NCI-H1417 (cell line): Measurements from ENCODE around the gene RBL2.

Source experiments
- DNase-seq, 3 experiments: peaks; one replicate each; lab custom pipeline; 2025; lab: John Stamatoyannopoulos, UW

Gene RBL2

DNA sequence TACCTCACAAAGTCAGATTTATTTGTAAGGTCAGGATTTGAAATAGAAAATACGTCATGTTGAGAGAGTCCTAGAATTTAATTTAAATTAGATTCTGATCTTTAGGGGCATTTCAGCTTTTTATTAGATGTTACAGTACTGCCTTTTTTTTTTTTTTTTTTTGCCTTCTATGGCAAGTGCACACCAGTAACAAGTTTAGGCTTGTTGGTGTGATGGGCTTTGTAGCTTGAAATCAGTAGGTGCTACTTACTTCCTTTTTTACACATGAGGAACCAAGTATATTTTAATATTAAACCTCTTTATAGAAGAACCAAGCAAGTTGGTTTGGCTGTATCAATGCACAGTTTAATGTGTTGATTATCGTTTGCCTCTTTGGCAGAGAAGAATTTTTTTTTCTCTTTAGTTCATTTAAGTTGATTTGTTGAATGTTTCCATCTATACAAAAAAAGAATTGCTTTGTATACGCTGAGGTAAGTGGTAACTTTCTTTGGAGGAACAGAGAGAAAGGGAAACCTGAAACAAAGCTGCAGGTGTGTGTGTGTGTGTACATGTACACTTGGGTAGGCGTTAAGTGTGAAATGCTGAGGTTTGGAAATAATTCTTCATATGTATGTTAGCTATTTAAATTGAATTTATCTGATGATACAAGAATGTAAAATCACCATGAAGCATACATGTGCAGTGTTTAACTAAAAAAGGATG is 15.7 kb downstream of the RBL2 start:
- DNase-seq, result peak in 1 of 3 experiments; percentile 16

DNA sequence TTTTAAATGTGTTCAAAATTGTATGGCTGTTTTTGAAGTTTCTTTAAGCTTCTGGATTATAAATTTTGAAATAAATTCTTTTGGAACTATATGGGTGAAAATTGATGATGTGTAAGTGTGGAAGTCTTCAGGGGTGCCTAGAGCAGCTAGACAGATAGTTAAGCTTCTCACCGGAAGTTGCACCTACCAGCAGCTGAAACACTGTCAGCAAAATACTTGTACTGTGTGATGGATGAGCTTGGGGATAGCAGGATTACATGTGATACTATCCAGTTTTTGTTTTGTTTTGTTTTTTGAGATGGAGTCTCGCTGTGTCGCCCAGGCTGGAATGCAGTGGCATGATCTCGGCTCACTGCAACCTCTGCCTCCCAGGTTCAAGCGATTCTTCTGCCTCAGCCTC is 19.7 kb downstream of the RBL2 start:
- DNase-seq, result no peak

GRCh38 chr16:53456625-53457024 is 22.4 kb downstream of the RBL2 start:
- no peak for DNase-seq

DNA sequence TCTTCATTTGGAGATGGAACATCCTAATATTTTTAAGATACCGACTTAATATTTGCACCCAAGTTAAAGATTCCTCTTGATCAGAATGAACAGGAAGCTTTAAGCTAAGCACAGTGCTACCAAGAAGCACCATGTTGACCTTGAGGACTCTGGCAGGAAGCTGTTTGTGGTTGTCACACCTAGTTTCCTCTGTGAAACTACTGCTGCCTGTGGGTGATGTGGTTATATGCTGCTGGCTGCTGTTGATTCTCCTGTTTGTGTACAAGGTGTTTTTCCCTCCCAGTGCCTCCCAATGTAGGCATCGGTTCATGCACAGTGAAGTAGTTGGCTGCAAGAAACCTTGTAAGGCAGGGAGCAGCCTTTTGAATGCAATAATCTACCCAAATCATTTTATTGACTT is 23.4 kb downstream of the RBL2 start:
- no peak for DNase-seq

- DNase-seq, result no peak
Measured at GRCh38 chr16:53458635-53459034, 24.4 kb downstream of the RBL2 start.

DNA sequence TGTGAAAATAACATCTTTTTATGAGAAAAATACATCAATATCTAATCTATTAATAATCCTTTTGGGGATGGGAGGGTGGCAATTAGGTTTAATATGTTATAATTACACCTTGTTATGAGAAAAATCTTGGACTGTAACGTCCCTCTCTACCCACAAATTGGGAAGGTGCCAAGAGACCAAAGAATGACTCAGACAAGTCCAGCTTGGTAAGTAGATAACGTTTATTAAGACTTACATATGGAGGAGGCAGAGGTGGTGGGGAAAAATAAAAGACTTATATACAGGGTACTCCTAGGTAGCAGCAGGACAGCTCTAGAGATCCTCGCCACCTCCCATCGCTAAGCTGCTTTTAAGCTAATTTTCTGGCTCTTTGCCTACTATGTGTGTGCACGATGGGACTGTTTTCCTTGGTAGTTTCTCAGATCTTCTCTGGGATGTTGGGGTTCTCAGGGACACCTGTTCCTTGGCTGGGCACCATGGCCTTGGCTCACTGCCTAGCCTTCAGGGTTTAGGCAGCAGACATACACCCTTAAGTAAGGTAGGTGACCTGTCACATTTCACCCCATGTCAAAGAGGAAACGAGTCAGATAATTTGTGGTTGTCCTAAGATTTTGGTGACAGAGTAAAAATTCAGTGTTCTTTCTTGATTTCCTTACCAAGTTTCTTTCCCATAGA is 31.5 kb downstream of the RBL2 start:
- DNase-seq, result peak in 1 of 3 experiments; percentile 24

GRCh38 chr16:53476867-53477266 is 42.6 kb downstream of the RBL2 start:
- no peak for DNase-seq

- no peak for DNase-seq
Measured at GRCh38 chr16:53478965-53479364, 44.7 kb downstream of the RBL2 start.

- no peak for DNase-seq
Measured at GRCh38 chr16:53480394-53480793, 46.1 kb downstream of the RBL2 start.

- no peak for DNase-seq
Measured at GRCh38 chr16:53482123-53482522, 47.9 kb downstream of the RBL2 start.

DNA sequence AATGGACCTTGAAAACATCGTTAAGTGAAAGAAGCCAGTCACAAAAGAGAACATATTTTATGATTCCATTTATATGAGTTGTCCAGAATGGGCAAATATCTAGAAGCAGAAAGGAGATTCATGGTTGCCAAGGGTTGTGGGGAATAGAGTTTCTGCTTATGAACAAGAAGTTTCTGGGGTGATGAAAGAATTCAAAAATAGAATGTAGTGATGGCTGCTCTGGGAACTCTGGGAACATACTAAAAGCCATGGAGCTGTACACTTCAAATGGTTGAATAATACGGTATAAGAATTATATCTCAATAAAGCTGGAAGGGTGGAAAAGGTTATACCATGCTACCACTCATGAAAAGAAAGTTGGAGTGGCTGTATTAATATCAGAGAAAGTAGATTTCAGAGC is 50.3 kb downstream of the RBL2 start:
- no peak for DNase-seq

GRCh38 chr16:53486230-53486629 is 52.0 kb downstream of the RBL2 start:
- DNase-seq, result no peak

- no peak for DNase-seq
Measured at GRCh38 chr16:53489755-53490154, 55.5 kb downstream of the RBL2 start.

- DNase-seq, result no peak
Measured at GRCh38 chr16:53492503-53492902, 58.2 kb downstream of the RBL2 start.

- no peak for DNase-seq
Measured at GRCh38 chr16:53494636-53495035, 60.4 kb downstream of the RBL2 start.

DNA sequence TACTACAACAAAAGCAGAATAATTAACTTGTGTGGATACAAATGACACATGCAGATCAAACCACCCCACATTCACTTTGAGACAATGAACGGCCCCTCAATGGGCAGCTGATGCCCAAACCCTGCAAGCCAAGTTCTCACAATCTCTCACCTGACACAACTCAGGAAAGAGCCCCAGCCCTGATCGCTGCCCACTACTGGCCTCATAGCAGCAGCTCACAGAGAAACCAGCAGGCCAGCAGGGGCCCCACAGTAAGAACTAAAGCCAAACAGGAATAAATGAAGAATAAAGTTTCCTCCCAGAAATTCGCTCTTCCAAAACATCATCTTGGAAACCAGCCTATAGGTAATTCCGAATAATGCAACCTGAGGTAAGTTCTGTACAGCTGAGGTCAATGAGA is 61.1 kb downstream of the RBL2 start:
- no peak for DNase-seq

DNA sequence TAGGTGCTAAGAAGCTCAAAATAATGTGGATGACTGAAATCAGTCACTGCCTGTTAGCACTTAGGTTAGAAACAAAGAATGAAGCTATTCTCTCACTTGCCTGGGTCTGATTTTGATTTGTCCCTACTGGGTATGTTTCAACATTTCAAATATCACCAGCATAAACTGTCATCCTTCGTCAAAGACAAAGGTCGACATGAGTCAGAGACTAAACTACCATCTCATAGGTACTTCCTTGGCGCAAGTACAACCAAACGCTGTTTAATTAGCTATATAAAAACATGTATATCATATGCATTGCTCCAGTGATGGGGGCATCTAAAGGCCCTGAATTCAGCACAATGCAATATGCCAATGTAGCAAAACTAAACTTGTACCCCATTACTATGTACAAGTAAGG is 64.7 kb downstream of the RBL2 start:
- DNase-seq, result no peak

- no peak for DNase-seq
Measured at GRCh38 chr16:53501216-53501859, 67.1 kb downstream of the RBL2 start.

DNA sequence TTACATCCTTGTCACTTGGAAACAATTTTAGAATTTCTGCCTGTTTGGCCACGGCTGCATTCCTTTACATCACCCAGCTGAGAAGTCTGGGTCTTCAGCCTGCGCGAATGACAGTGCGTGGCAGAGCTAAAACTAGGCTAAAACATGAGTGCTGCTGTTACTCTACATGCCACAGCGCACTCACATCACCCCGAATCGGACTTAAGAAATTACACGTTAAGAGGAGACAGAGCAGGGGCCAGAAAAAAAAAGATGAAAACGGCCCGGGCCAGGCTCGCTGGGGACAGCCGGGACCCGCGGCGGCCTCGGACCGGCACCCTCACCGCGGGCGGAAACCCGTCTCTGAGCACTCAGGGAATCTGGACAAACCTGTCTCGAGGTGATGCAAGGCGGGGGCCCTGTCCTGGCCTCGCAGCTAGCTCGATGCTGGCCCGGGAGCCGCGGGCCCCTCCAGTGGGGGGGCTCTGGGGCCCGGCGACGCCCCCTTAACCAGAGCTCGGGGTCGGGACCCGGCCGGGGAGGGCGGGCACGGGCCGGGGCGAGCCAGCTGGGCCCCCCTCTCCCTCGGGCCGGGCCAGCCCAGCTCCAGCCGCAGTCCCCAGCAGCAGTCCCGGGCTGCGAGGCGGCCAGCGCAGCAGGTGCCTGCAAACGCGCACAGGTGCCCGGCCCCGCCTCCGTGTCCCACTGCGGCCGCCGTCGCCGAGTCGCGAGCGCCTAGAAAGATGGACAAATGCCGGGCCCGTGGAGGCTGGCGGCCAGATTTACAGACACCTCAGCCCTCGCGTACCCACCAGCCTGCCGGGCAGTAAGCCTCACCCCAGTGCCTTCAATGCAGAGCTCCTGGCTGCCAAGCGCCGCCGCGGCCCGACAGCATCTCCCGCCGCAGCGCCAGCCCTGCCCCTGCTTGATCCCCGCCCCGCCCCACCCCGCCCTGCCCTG is 68.3 kb downstream of the RBL2 start, which contains the start of gene AKTIP:
Gene AKTIP (minus strand): TSS at position 879 of the 939 bp plus-strand sequence. CDS start 2,950 bp downstream, outside the sequence.
- DNase-seq, result peak; percentile 29 to 93 (median 92)

- peak; percentile 98 to 100 (median 99) for DNase-seq
Measured at GRCh38 chr16:53503270-53503923, 69.1 kb downstream of the RBL2 start.

GRCh38 chr16:53503991-53504663 is 69.9 kb downstream of the RBL2 start:
- peak in 2 of 3 experiments; percentile 49 to 74 for DNase-seq
